A549 (cell line): Measurements from ENCODE around the gene SBF2. TPM values are rescaled to one million over a fixed set of nuclear protein-coding genes. Genes with fewer than 3 reads are reported as not detected.

Source experiments
- ATAC-seq, 2 experiments: fragments of 200-7000 bp in 1 of 2; fragments of >200 bp in 1 of 2; cut with Nextera tagmentation in 1 of 2; cut with Tn5 transposase in 1 of 2; 3 replicates each; pipeline versions ENCODE4 v1.8.0 to v1.9.1; 2018 to 2020; ENCODE audit warnings: mild to moderate bottlenecking in 1 of 2, moderate library complexity in 1 of 2
- CTCF ChIA-PET: fragments of 300-600 bp; sonication (Branson Sonifier 250); formaldehyde crosslinking; extraction: SDS; loops from one replicate; lab custom pipeline; 2021; ENCODE audit warnings: antibody characterized with exemption, inconsistent platforms; lab: Yijun Ruan, JAX
- POLR2A ChIA-PET: fragments of 350-600 bp; formaldehyde crosslinking; extraction: SDS; loops from one replicate; lab custom pipeline; 2021; ENCODE audit warnings: antibody characterized with exemption, inconsistent platforms; lab: Yijun Ruan, JAX
- DNase-seq, 2 experiments: peaks; one replicate each; pipeline versions ENCODE4 v3.0.0 to v3.0.0-alpha.2; 2011 to 2016; ENCODE audit warnings: low read depth in 1 of 2, low spot score in 1 of 2
- FAIRE-seq: peaks from 2 replicates; lab custom pipeline; 2011; peaks lifted over from hg19 to GRCh38; lab: Jason Lieb, UNC
- H3K27ac ChIP-seq, 2 experiments: fragments of >200 bp; sonication (Bioruptor Twin); formaldehyde crosslinking; 3 replicates each; pipeline ENCODE4 v1.5.1; 2016 to 2017
- H3K4me1 ChIP-seq: fragments of >200 bp; sonication (Bioruptor Twin); formaldehyde crosslinking; 3 replicates; pipeline ENCODE4 v1.6.1; 2016
- H3K4me2 ChIP-seq: fragments of >200 bp; sonication (Bioruptor Twin); formaldehyde crosslinking; 3 replicates; pipeline ENCODE4 v1.6.1; 2016
- H3K4me3 ChIP-seq: fragments of >200 bp; sonication (Bioruptor Twin); formaldehyde crosslinking; 3 replicates; pipeline ENCODE4 v1.5.1; 2016
- H3K9me3 ChIP-seq: fragments of >200 bp; sonication (Bioruptor Twin); formaldehyde crosslinking; 3 replicates; pipeline ENCODE4 v1.6.1; 2016
- BCL3 ChIP-seq: fragments of >200 bp; sonication (Bioruptor Twin); formaldehyde crosslinking; IDR thresholded peaks from 3 replicates; pipeline ENCODE4 v1.6.1; 2016
- CEBPB ChIP-seq, 2 experiments: fragments of >200 bp in 1 of 2; sonication (Bioruptor Twin) in 1 of 2; formaldehyde crosslinking in 1 of 2; IDR thresholded peaks; 2 replicates each; pipeline ENCODE4 v1.6.1; 2012 to 2016
- CHD2 ChIP-seq: fragments of 150-350 bp; IDR thresholded peaks from 2 replicates; pipeline ENCODE4 v1.6.1; 2014; ENCODE audit warnings: low read length; ENCODE audit not compliant: partially characterized antibody
- EHF ChIP-seq: fragments of 250-450 bp; sonication (Bioruptor Pico); IDR thresholded peaks from 2 replicates; pipeline ENCODE4 v1.5.0; 2020; ENCODE audit warnings: mild to moderate bottlenecking
- ESRRA ChIP-seq: fragments of 150-350 bp; IDR thresholded peaks from 2 replicates; pipeline ENCODE4 v1.6.1; 2014; ENCODE audit warnings: mild to moderate bottlenecking, low read length, borderline replicate concordance
- FOSB ChIP-seq: fragments of 250-450 bp; sonication (Bioruptor Pico); IDR thresholded peaks from 2 replicates; pipeline ENCODE4 v1.5.0; 2020; ENCODE audit warnings: mild to moderate bottlenecking, moderate library complexity
- FOSL2 ChIP-seq, 2 experiments: fragments of 450-650 bp in 1 of 2; fragments of >200 bp in 1 of 2; sonication (Bioruptor Twin) in 1 of 2; formaldehyde crosslinking; IDR thresholded peaks; 2 replicates each; pipeline versions ENCODE4 v1.5.0 to v1.6.1; 2016 to 2020; ENCODE audit warnings: mild to moderate bottlenecking in 1 of 2, moderate library complexity in 1 of 2
- FOXS1 ChIP-seq: fragments of 250-450 bp; sonication (Bioruptor Pico); IDR thresholded peaks from 2 replicates; pipeline ENCODE4 v1.5.0; 2020; ENCODE audit warnings: mild to moderate bottlenecking, moderate library complexity
- HOXB13 ChIP-seq: fragments of 250-450 bp; sonication (Bioruptor Pico); IDR thresholded peaks from 2 replicates; pipeline ENCODE4 v1.5.0; 2020; ENCODE audit warnings: low read depth, mild to moderate bottlenecking, moderate library complexity
- HOXB5 ChIP-seq: fragments of 250-450 bp; sonication (Bioruptor Pico); IDR thresholded peaks from 2 replicates; pipeline ENCODE4 v1.5.0; 2020; ENCODE audit warnings: mild to moderate bottlenecking, moderate library complexity
- KDM1A ChIP-seq: fragments of 200-600 bp; sonication (generic); IDR thresholded peaks from 2 replicates; pipeline ENCODE4 v1.6.1; 2016; ENCODE audit warnings: low read depth, mild to moderate bottlenecking
- KDM5A ChIP-seq: fragments of 200-600 bp; sonication (generic); IDR thresholded peaks from 2 replicates; pipeline ENCODE4 v1.6.1; 2016; ENCODE audit warnings: antibody characterized with exemption, mild to moderate bottlenecking
- MAX ChIP-seq: IDR thresholded peaks from 2 replicates; pipeline ENCODE4 v1.6.1; 2012
- NPAS2 ChIP-seq: fragments of 250-450 bp; sonication (Bioruptor Pico); IDR thresholded peaks from 2 replicates; pipeline ENCODE4 v1.8.0; 2022; ENCODE audit warnings: mild to moderate bottlenecking, moderate library complexity, borderline replicate concordance
- NR3C1 ChIP-seq: fragments of >200 bp; sonication (Bioruptor Twin); formaldehyde crosslinking; IDR thresholded peaks from 3 replicates; pipeline ENCODE4 v1.6.1; 2017
- PBX3 ChIP-seq: IDR thresholded peaks from 2 replicates; pipeline ENCODE4 v1.6.1; 2012
- PHF8 ChIP-seq: fragments of 200-600 bp; sonication (generic); IDR thresholded peaks from 2 replicates; pipeline ENCODE4 v1.6.1; 2016; ENCODE audit warnings: low read depth, mild to moderate bottlenecking, antibody characterized with exemption, moderate library complexity, borderline replicate concordance
- POLR2A ChIP-seq: IDR thresholded peaks from 2 replicates; pipeline ENCODE4 v1.6.1; 2012; ENCODE audit warnings: mild to moderate bottlenecking, low read length
- REST ChIP-seq: fragments of 200-600 bp; sonication (generic); IDR thresholded peaks from 2 replicates; pipeline ENCODE4 v1.6.1; 2016; ENCODE audit warnings: antibody characterized with exemption, mild to moderate bottlenecking, moderate library complexity
- SMC3 ChIP-seq: fragments of >200 bp; sonication (Bioruptor Twin); formaldehyde crosslinking; IDR thresholded peaks from 3 replicates; pipeline ENCODE4 v1.6.1; 2018; ENCODE audit warnings: inconsistent platforms
- SREBF2 ChIP-seq: fragments of 450-650 bp; IDR thresholded peaks from 2 replicates; pipeline ENCODE4 v1.6.1; 2014; ENCODE audit warnings: mild to moderate bottlenecking, moderate library complexity
- TP53 ChIP-seq: fragments of 250-450 bp; sonication (Bioruptor Pico); IDR thresholded peaks from 2 replicates; pipeline ENCODE4 v1.5.0; 2021; ENCODE audit warnings: mild to moderate bottlenecking, moderate library complexity
- USF2 ChIP-seq: fragments of 450-650 bp; IDR thresholded peaks from 2 replicates; pipeline ENCODE4 v1.6.1; 2014; ENCODE audit warnings: antibody characterized with exemption
- ZC3H11A ChIP-seq: fragments of 450-650 bp; IDR thresholded peaks from 2 replicates; pipeline ENCODE4 v1.6.1; 2014; ENCODE audit warnings: antibody characterized with exemption, mild to moderate bottlenecking
- WGBS: methylation state at CpG from one replicate; pipeline ENCODE4 v1.1.6; 2017; ENCODE audit errors: missing lambda C conversion rate; 5-methylcytosine and 5-hydroxymethylcytosine counted together
- polyA plus RNA-seq, 4 experiments: library from polyadenylated mRNA; depleted of rRNA in 3 of 4; stranded (reverse); fragments of >200 nt; fragmentation: RNase III in 1 of 4; extraction: RNeasy Plus Mini Kit Qiagen cat#74134 plus additional on column Dnase treatment in 1 of 4; gene quantifications; 2 replicates in 3 of 4; 3 replicates in 1 of 4; pipeline ENCODE4 v1.2.3, GENCODE V29; 2011 to 2017

Gene SBF2
- polyA plus RNA-seq, 2 of the 4 experiments (the other 2 are of a cell fraction), result 11.1 to 49.6 TPM

GRCh38 chr11:10042699-10043098, 251.3 kb downstream of the SBF2 start:
- no peak for DNase-seq
- 54% methylated on average over 4 of the region's 4 CpGs for WGBS
- Histone ChIP-seq H3K4me1 (no peaks in the 10 kb centered on the region), H3K9me3 (peaks cover 23% of the 10 kb centered on the region), H3K4me3 (no peak overlapping the region), H3K27ac (no peak overlapping the region), H3K4me2 (no peak overlapping the region)
- ATAC-seq, result no peak
- TF ChIP-seq KDM1A, result no peak
- TF ChIP-seq FOXS1 (CRISPR knock-in tag), result no peak
- no peak for TF ChIP-seq USF2
- TF ChIP-seq POLR2A, result no peak
- no peak for TF ChIP-seq HOXB5 (CRISPR knock-in tag)
- no peak for TF ChIP-seq NR3C1
- TF ChIP-seq HOXB13, result no peak
- TF ChIP-seq NPAS2 (CRISPR knock-in tag), result no peak
- TF ChIP-seq BCL3, result no peak
- no peak for TF ChIP-seq TP53 (CRISPR knock-in tag)
- TF ChIP-seq EHF (CRISPR knock-in tag), result no peak
- TF ChIP-seq SMC3, result no peak
- no peak for TF ChIP-seq ZC3H11A
- no peak for TF ChIP-seq FOSL2 (IDR thresholded peaks at IDR 0.05)
- TF ChIP-seq FOSL2 (CRISPR knock-in tag; IDR thresholded peaks at IDR 0.05), result no peak
- no peak for TF ChIP-seq FOSB (CRISPR knock-in tag)
- no peak for TF ChIP-seq REST
- TF ChIP-seq SREBF2, result no peak
- POLR2A ChIA-PET, result no interaction called here
- no peak for FAIRE-seq
- CTCF ChIA-PET, result interaction anchor here (0.8 to 1.7 kb wide), 2 partner anchors 59 to 262 kb away, joined by 3 to 4 read pairs; partner anchors contain the start of gene ADM

- no peak overlapping the region for H3K4me2 ChIP-seq
- POLR2A ChIA-PET, result no interaction called here
- TF ChIP-seq NPAS2 (CRISPR knock-in tag) (no peak), PHF8 (no peak), CHD2 (no peak), FOSL2 (IDR thresholded peaks at IDR 0.05) (no peak), FOSL2 (CRISPR knock-in tag; IDR thresholded peaks at IDR 0.05) (no peak), MAX (no peak), KDM5A (no peak), NR3C1 (no peak), CEBPB (IDR thresholded peaks at IDR 0.05) (no peak), PBX3 (no peak), ESRRA (no peak)
- CTCF ChIA-PET, result interaction anchor here (1.7 kb wide), 1 partner anchor 58 kb away, joined by 4 read pairs; no protein-coding TSS in a partner anchor
- H3K4me1 ChIP-seq, result no peaks in the 10 kb centered on the region
- DNase-seq (no peak), ATAC-seq (no peak), FAIRE-seq (no peak)
- no peak overlapping the region for H3K4me3 ChIP-seq
- peaks cover 23% of the 10 kb centered on the region for H3K9me3 ChIP-seq
- no peak overlapping the region for H3K27ac ChIP-seq
- 79% methylated on average over 2 of the region's 2 CpGs for WGBS
These were observed 252.1 kb downstream of the SBF2 start for GRCh38 chr11:10041748-10042446.
